HG03097 (cell line): ENCODE results near the gene PTPN3.

ENCODE experiments used
- ATAC-seq: cut with Tn5 transposase; IDR thresholded peaks from one replicate; pipeline ENCODE4 v1.9.1; 2021; ENCODE audit not compliant: unreplicated experiment, low FRiP score

PTPN3 gene

GRCh38 chr9:109427886-109428285 lies 70.2 kb downstream of the PTPN3 start:
- ATAC-seq: no peak

- ATAC-seq: no peak
These were observed 71.3 kb downstream of the PTPN3 start for GRCh38 chr9:109426626-109427402.

- ATAC-seq: no peak
These were observed 73.5 kb downstream of the PTPN3 start for GRCh38 chr9:109424618-109425017.

- ATAC-seq: no peak
These were observed 74.2 kb downstream of the PTPN3 start for GRCh38 chr9:109423877-109424276.

GRCh38 chr9:109422641-109423040 lies 75.5 kb downstream of the PTPN3 start:
- ATAC-seq: peak; percentile 80

GRCh38 chr9:109421026-109421970 lies 76.8 kb downstream of the PTPN3 start:
- ATAC-seq: no peak

GRCh38 chr9:109419531-109419930 lies 78.6 kb downstream of the PTPN3 start:
- no peak for ATAC-seq

- no peak for ATAC-seq
These were observed 79.3 kb downstream of the PTPN3 start for GRCh38 chr9:109418827-109419226.

- ATAC-seq: no peak
These were observed 80.2 kb downstream of the PTPN3 start for GRCh38 chr9:109417585-109418544.

GRCh38 chr9:109417054-109417453 lies 81.1 kb downstream of the PTPN3 start:
- no peak for ATAC-seq

- ATAC-seq: peak; percentile 44
These were observed 81.9 kb downstream of the PTPN3 start for GRCh38 chr9:109416135-109416706.

GRCh38 chr9:109414125-109414785 lies 83.9 kb downstream of the PTPN3 start:
- ATAC-seq: no peak

- peak; percentile 38 for ATAC-seq
These were observed 86.2 kb downstream of the PTPN3 start for GRCh38 chr9:109411798-109412352.

GRCh38 chr9:109411069-109411761 lies 86.9 kb downstream of the PTPN3 start:
- ATAC-seq: peak; percentile 64

GRCh38 chr9:109409773-109410397 lies 88.2 kb downstream of the PTPN3 start:
- ATAC-seq: no peak

- ATAC-seq: no peak
These were observed 89.2 kb downstream of the PTPN3 start for GRCh38 chr9:109408759-109409462.

GRCh38 chr9:109403766-109404320 lies 94.3 kb downstream of the PTPN3 start:
- no peak for ATAC-seq
